Measurements from ENCODE around the gene SNRPD3. TPM values are rescaled to one million over a fixed set of nuclear protein-coding genes. Genes with fewer than 3 reads are reported as not detected.
"Not testable (repeated sequence)": the region's sequence is repeated elsewhere in the genome, so short reads cannot be mapped to it uniquely, and the experiment has no call there.

SNRPD3 gene
- total and polyA plus RNA-seq, 9 of the 15 experiments (the other 6 are each of a cell fraction or from before 2014, with no cell fraction given), result 131 to 366 (median 274) TPM

GRCh38 chr22:24602847-24603769, 47.3 kb downstream of the SNRPD3 start, which contains the start of gene GGT1:
Gene GGT1 (plus strand): TSS chr22:24603193. CDS start chr22:24611082, 7,889 bp downstream.
- CTCF ChIA-PET (ENCODE audit: low intra/inter-chr PET ratio); H3K79me2 ChIP-seq (ENCODE audit: control insufficient read depth, insufficient read depth, low read length); H3K9me3 ChIP-seq (replicated peaks; ENCODE audit: control insufficient read depth, insufficient read depth, low read depth, low read length); intact Hi-C loops (cut with micrococcal nuclease); H3K9me1 ChIP-seq (ENCODE audit: control insufficient read depth, insufficient read depth, low read length); H3K36me3 ChIP-seq (ENCODE audit: control insufficient read depth, insufficient read depth, low read length); H4K20me1 ChIP-seq (replicated peaks; ENCODE audit: control insufficient read depth, insufficient read depth, low read length); H3K27me3 ChIP-seq (ENCODE audit: control insufficient read depth in 2 of 2, insufficient read depth in 2 of 2, low read length in 2 of 2): not testable (repeated sequence)
- WGBS (ENCODE audit: insufficient coverage, low coverage, missing lambda C conversion rate), result 4% methylated on average over 9 of the region's 22 CpGs
- H3K4me2 ChIP-seq (ENCODE audit: insufficient read depth, low read length), result peak within 1 kb of the TSS; percentile 65
- FAIRE-seq (peak; percentile 69), DNase-seq (ENCODE audit: extremely low read depth in 1 of 4, low spot score in 3 of 4) (peak in 1 of 4 experiments; percentile 50), ATAC-seq (peak; percentile 56)
- peak within 1 kb of the TSS; percentile 61; the same call in 2 of the 3 replicates for H3K27ac ChIP-seq (ENCODE audit: extremely low read depth, low read depth, low read length)
- BruUV-seq (replicated peaks), result TSS peak; percentile 64
- peak within 1 kb of the TSS; percentile 92 for H2AFZ ChIP-seq (ENCODE audit: low read depth, low read length)
- H3K4me1 ChIP-seq (replicated peaks in 1 of 2; ENCODE audit: control insufficient read depth in 2 of 2, insufficient read depth in 2 of 2, low read length in 2 of 2), result peaks cover 2 to 27% of the 10 kb centered on the region in 2 experiments; a peak in 3 of 5 replicates
- in situ Hi-C loops (cut with MboI), result loop anchor here (5.0 kb wide), 1 partner anchor 926 kb away; no protein-coding TSS in a partner anchor
- H3K9ac ChIP-seq (ENCODE audit: insufficient read depth in 1 of 2, low read depth in 2 of 2, low read length in 2 of 2), result peak within 1 kb of the TSS; percentile 30 to 78; a peak in 2 of 4 replicates
- H3K4me3 ChIP-seq, result peak within 1 kb of the TSS; percentile 29
- POLR2A ChIA-PET, result interaction anchor here (1.1 kb wide), 1 partner anchor 10 kb away, joined by 3 read pairs; the partner anchor contains the start of gene LRRC75B
- TF ChIP-seq ADNP (tag; IDR thresholded peaks at IDR 0.05) (peak; percentile 69; the same call in 1 of the 2 replicates), CBX1 (IDR thresholded peaks at IDR 0.05; ENCODE audit: low read depth) (0 out of 2 replicates have a peak, but pooled peaks have one; percentile 43), MAZ (CRISPR knock-in tag; conservative IDR thresholded peaks at IDR 0.05 in 1 of 2, IDR thresholded peaks at IDR 0.05 in 1 of 2) (0 out of 4 replicates have a peak, but pooled peaks of 1 of the 2 experiments have one; percentile 22), SMARCA5 (IDR thresholded peaks at IDR 0.05) (peak; percentile 70; the same call in 1 of the 2 replicates), BCOR (IDR thresholded peaks at IDR 0.05) (peak; percentile 90), ZFP36 (IDR thresholded peaks at IDR 0.05; ENCODE audit: low read depth, low read length, partially characterized antibody) (peak; percentile 88), KDM1A (IDR thresholded peaks at IDR 0.05) (peak; percentile 62 to 67), NFIC (IDR thresholded peaks at IDR 0.05) (peak; percentile 56; the same call in 1 of the 2 replicates), PHF20 (IDR thresholded peaks at IDR 0.05; ENCODE audit: partially characterized antibody) (peak; percentile 18), RCOR1 (IDR thresholded peaks at IDR 0.05; ENCODE audit: borderline replicate concordance in 1 of 2, low read depth in 2 of 2, low read length in 2 of 2) (0 out of 4 replicates have a peak, but pooled peaks of 1 of the 2 experiments have one; percentile 44), HDAC2 (IDR thresholded peaks at IDR 0.05) (peak; percentile 76; the same call in 1 of the 2 replicates), VEZF1 (CRISPR knock-in tag; IDR thresholded peaks at IDR 0.05) (peak; percentile 22; the same call in 1 of the 2 replicates), ZFX (CRISPR knock-in tag; IDR thresholded peaks at IDR 0.05) (0 out of 2 replicates have a peak, but pooled peaks have one; percentile 9), RBM25 (IDR thresholded peaks at IDR 0.05; ENCODE audit: low read depth, low read length, severe bottlenecking) (peak; percentile 78)
- TF ChIP-seq, protein P1, sequence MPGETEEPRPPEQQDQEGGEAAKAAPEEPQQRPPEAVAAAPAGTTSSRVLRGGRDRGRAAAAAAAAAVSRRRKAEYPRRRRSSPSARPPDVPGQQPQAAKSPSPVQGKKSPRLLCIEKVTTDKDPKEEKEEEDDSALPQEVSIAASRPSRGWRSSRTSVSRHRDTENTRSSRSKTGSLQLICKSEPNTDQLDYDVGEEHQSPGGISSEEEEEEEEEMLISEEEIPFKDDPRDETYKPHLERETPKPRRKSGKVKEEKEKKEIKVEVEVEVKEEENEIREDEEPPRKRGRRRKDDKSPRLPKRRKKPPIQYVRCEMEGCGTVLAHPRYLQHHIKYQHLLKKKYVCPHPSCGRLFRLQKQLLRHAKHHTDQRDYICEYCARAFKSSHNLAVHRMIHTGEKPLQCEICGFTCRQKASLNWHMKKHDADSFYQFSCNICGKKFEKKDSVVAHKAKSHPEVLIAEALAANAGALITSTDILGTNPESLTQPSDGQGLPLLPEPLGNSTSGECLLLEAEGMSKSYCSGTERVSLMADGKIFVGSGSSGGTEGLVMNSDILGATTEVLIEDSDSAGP (CRISPR knock-in tag; IDR thresholded peaks at IDR 0.05), result peak; percentile 75; the same call in 1 of the 2 replicates
